Panc1 (cell line): ENCODE measurements around the gene GATM. TPM values are rescaled to one million over a fixed set of nuclear protein-coding genes. Genes with fewer than 3 reads are reported as not detected.

Source experiments
- ATAC-seq: fragments of 200-7000 bp; cut with Tn5 transposase; 2 replicates; pipeline ENCODE4 v1.9.1; 2020; ENCODE audit warnings: mild to moderate bottlenecking, moderate library complexity
- BruUV-seq: library from RNA; stranded (reverse); fragments of 400-500 nt; replicated peaks from 2 replicates; lab custom pipeline; 2021; lab: Mats Ljungman, UMichigan
- CTCF ChIA-PET: fragments of 300-600 bp; sonication (Branson Sonifier 250); formaldehyde crosslinking; loops from one replicate; lab custom pipeline; 2022; ENCODE audit warnings: antibody characterized with exemption; lab: Charles Lee
- POLR2A ChIA-PET: fragments of 300-600 bp; sonication (Branson Sonifier 250); formaldehyde crosslinking; loops from one replicate; lab custom pipeline; 2022; ENCODE audit warnings: antibody characterized with exemption; lab: Charles Lee
- DNase-seq: peaks from one replicate; pipeline ENCODE4 v3.0.0-alpha.2; 2010; ENCODE audit warnings: low read depth, low spot score
- H3K27ac ChIP-seq: 2 replicates; pipeline ENCODE4 v1.5.1; 2011; ENCODE audit warnings: mild to moderate bottlenecking, low read length, inconsistent platforms
- H3K27me3 ChIP-seq: fragments of 200-500 bp; sonication (Bioruptor generic); 2 replicates; pipeline ENCODE4 v1.6.0; 2014; ENCODE audit warnings: low read length, inconsistent platforms; ENCODE audit not compliant: control insufficient read depth, insufficient read depth
- H3K36me3 ChIP-seq: fragments of 200-500 bp; sonication (Bioruptor generic); 2 replicates; pipeline ENCODE4 v1.5.1; 2014; ENCODE audit warnings: inconsistent platforms, mild to moderate bottlenecking, low read length, moderate library complexity; ENCODE audit not compliant: control insufficient read depth, insufficient read depth
- H3K4me1 ChIP-seq: 2 replicates; pipeline ENCODE4 v1.5.1; 2011; ENCODE audit warnings: inconsistent platforms, mild to moderate bottlenecking, low read length, moderate library complexity; ENCODE audit not compliant: control insufficient read depth, insufficient read depth
- H3K4me3 ChIP-seq, 2 experiments: 2 replicates each; pipeline ENCODE4 v1.5.1; 2011 to 2012; ENCODE audit warnings: low read depth in 2 of 2, low read length in 2 of 2, mild to moderate bottlenecking in 2 of 2, inconsistent platforms in 1 of 2, moderate library complexity in 1 of 2
- H3K9me3 ChIP-seq: fragments of 200-500 bp; sonication (Bioruptor generic); 2 replicates; pipeline ENCODE4 v1.5.1; 2014; ENCODE audit warnings: low read depth, mild to moderate bottlenecking, inconsistent platforms, low read length, moderate library complexity; ENCODE audit not compliant: control insufficient read depth, insufficient read depth
- POLR2AphosphoS5 ChIP-seq: IDR thresholded peaks from 2 replicates; pipeline ENCODE4 v1.6.1; 2012; ENCODE audit warnings: mild to moderate bottlenecking, low read depth, low read length, moderate library complexity
- SIN3A ChIP-seq: IDR thresholded peaks from 2 replicates; pipeline ENCODE4 v1.6.1; 2012; ENCODE audit warnings: low read depth, mild to moderate bottlenecking, low read length, moderate library complexity, borderline replicate concordance; ENCODE audit not compliant: insufficient read depth
- TCF7L2 ChIP-seq: IDR thresholded peaks from 2 replicates; pipeline ENCODE4 v1.6.1; 2011; ENCODE audit warnings: mild to moderate bottlenecking, low read depth, low read length, inconsistent platforms
- in situ Hi-C: cut with HindIII; loops from 2 replicates; pipeline ENCODE4 v1.10.0; 2016; ENCODE audit warnings: low sequenced_read_pairs, low pct_unique_long_range_greater_than_20kb
- intact Hi-C: fragments of 100-400 bp; cut with micrococcal nuclease; formaldehyde crosslinking; loops from one replicate; pipeline ENCODE4 v1.10.0; 2022; ENCODE audit not compliant: unreplicated experiment
- total RNA-seq: library from RNA; stranded (reverse); gene quantifications from one replicate; pipeline ENCODE4 v1.2.1, GENCODE V29; 2021; ENCODE audit not compliant: unreplicated experiment
- TF ChIP-seq, protein P1 (sequence below), 2 experiments: IDR thresholded peaks; 2 replicates each; pipeline ENCODE4 v1.6.1; 2011 to 2012; ENCODE audit warnings: low read depth in 2 of 2, control low read depth in 1 of 2, low read length in 1 of 2, mild to moderate bottlenecking in 1 of 2, moderate library complexity in 1 of 2; ENCODE audit not compliant: insufficient read depth in 1 of 2
- TF ChIP-seq, protein P2 (sequence below): fragments of 450-650 bp; IDR thresholded peaks from 2 replicates; pipeline ENCODE4 v1.5.1; 2017; ENCODE audit warnings: mild to moderate bottlenecking

The GATM gene
- total RNA-seq, 1 experiment from 2014 or later = 7.6 TPM

DNA sequence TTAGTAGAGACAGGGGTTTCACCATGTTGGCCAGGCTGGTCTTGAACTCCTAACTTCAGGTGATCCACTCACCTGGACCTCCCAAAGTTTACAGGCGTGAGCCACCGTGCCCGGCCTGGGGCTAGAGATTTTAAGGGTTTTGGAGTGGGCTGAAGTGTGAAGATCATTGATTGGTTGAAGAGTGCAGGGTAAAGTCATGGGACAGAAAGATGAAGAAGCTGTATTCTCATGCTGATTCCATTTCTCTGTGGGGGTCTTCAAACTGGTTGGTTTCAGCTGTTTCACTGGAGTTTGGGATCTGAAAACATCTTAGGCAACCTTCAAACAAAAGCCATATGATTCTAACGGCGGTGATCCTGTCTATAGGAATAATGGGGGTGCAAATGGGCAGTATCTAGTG is 52.1 kb downstream of the GATM start:
- POLR2A ChIA-PET = interaction anchor here (0.6 kb wide), 1 partner anchor 14 kb away, joined by 3 read pairs; no protein-coding TSS in a partner anchor
- Histone ChIP-seq H3K36me3 (no peaks in the 10 kb centered on the region), H3K27me3 (peaks cover 4% of the 10 kb centered on the region; the same call in 1 of the 2 replicates), H3K27ac (no peak overlapping the region), H3K4me1 (no peaks in the 10 kb centered on the region), H3K9me3 (no peaks in the 10 kb centered on the region), H3K4me3 (no peak overlapping the region)
- TF ChIP-seq, protein P1, sequence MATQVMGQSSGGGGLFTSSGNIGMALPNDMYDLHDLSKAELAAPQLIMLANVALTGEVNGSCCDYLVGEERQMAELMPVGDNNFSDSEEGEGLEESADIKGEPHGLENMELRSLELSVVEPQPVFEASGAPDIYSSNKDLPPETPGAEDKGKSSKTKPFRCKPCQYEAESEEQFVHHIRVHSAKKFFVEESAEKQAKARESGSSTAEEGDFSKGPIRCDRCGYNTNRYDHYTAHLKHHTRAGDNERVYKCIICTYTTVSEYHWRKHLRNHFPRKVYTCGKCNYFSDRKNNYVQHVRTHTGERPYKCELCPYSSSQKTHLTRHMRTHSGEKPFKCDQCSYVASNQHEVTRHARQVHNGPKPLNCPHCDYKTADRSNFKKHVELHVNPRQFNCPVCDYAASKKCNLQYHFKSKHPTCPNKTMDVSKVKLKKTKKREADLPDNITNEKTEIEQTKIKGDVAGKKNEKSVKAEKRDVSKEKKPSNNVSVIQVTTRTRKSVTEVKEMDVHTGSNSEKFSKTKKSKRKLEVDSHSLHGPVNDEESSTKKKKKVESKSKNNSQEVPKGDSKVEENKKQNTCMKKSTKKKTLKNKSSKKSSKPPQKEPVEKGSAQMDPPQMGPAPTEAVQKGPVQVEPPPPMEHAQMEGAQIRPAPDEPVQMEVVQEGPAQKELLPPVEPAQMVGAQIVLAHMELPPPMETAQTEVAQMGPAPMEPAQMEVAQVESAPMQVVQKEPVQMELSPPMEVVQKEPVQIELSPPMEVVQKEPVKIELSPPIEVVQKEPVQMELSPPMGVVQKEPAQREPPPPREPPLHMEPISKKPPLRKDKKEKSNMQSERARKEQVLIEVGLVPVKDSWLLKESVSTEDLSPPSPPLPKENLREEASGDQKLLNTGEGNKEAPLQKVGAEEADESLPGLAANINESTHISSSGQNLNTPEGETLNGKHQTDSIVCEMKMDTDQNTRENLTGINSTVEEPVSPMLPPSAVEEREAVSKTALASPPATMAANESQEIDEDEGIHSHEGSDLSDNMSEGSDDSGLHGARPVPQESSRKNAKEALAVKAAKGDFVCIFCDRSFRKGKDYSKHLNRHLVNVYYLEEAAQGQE (IDR thresholded peaks at IDR 0.05; ENCODE audit: insufficient read depth in 1 of 2, low read depth in 2 of 2, low read length in 1 of 2) = no peak
- TF ChIP-seq TCF7L2 (no peak), SIN3A (no peak), POLR2AphosphoS5 (no peak)
- TF ChIP-seq, protein P2, sequence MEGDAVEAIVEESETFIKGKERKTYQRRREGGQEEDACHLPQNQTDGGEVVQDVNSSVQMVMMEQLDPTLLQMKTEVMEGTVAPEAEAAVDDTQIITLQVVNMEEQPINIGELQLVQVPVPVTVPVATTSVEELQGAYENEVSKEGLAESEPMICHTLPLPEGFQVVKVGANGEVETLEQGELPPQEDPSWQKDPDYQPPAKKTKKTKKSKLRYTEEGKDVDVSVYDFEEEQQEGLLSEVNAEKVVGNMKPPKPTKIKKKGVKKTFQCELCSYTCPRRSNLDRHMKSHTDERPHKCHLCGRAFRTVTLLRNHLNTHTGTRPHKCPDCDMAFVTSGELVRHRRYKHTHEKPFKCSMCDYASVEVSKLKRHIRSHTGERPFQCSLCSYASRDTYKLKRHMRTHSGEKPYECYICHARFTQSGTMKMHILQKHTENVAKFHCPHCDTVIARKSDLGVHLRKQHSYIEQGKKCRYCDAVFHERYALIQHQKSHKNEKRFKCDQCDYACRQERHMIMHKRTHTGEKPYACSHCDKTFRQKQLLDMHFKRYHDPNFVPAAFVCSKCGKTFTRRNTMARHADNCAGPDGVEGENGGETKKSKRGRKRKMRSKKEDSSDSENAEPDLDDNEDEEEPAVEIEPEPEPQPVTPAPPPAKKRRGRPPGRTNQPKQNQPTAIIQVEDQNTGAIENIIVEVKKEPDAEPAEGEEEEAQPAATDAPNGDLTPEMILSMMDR = no peak
- CTCF ChIA-PET = no interaction called here
- no peak for ATAC-seq
- no peak for DNase-seq
- in situ Hi-C loops (no loop called here), intact Hi-C loops (no loop called here)
- no TSS peak for BruUV-seq

DNA sequence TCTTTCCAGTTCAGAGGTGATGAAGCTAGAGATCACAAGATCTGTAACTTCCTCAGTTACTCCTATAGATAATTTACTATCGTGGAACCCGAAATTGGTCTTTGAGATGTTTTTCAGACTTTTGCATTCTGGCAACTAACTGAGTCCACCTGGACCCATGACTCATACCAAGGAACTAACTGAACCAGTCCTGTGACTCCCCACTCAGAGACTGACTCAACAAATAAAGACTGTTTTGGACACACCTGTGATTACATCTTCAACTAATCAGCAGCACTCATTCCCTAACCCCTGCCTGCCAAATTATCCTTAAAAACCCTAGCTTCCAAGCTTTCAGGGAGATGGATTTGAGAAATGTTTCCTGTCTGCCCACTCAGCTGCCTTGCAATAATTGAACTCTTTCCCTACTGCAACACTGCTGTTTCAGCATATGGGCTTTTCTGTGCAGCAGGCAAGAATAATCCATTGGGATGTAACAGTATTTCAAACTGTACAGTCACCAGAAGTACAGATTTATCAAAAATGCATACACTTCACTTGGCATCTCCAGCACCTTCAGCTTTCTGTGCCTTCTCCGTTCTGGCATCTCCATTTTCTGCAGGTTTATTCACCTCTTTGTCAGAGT is 57.7 kb downstream of the GATM start:
- Histone ChIP-seq H3K4me1 (no peaks in the 10 kb centered on the region), H3K36me3 (no peaks in the 10 kb centered on the region), H3K27ac (no peak overlapping the region), H3K27me3 (no peaks in the 10 kb centered on the region), H3K9me3 (no peaks in the 10 kb centered on the region), H3K4me3 (no peak overlapping the region)
- no peak for TF ChIP-seq POLR2AphosphoS5
- TF ChIP-seq, protein P1 (IDR thresholded peaks at IDR 0.05; ENCODE audit: insufficient read depth in 1 of 2, low read depth in 2 of 2, low read length in 1 of 2) = no peak
- no peak for TF ChIP-seq SIN3A
- TF ChIP-seq, protein P2 = no peak
- no peak for TF ChIP-seq TCF7L2
- ChIA-PET POLR2A (no interaction called here), CTCF (no interaction called here)
- in situ Hi-C loops = no loop called here
- BruUV-seq = no TSS peak
- intact Hi-C loops = no loop called here
- DNase-seq = no peak
- peak; percentile 34; the same call in 1 of the 2 replicates for ATAC-seq
